Caco-2 (cell line): ENCODE measurements around the gene EFCAB9. TPM values are rescaled to one million over a fixed set of nuclear protein-coding genes. Genes with fewer than 3 reads are reported as not detected.

Experiments
- BruUV-seq: library from RNA; stranded (reverse); fragments of 400-500 nt; replicated peaks from 2 replicates; lab custom pipeline; 2021; lab: Mats Ljungman, UMichigan
- CTCF ChIA-PET: fragments of 300-600 bp; sonication (Branson Sonifier 250); formaldehyde crosslinking; loops from one replicate; lab custom pipeline; 2022; ENCODE audit warnings: antibody characterized with exemption; lab: Charles Lee
- POLR2A ChIA-PET: fragments of 300-600 bp; sonication (Branson Sonifier 250); formaldehyde crosslinking; loops from one replicate; lab custom pipeline; 2022; ENCODE audit warnings: antibody characterized with exemption; lab: Charles Lee
- DNase-seq, 2 experiments: peaks; one replicate each; pipeline versions ENCODE4 v3.0.0 to v3.0.0-alpha.2; 2020 to 2022
- H3K27me3 ChIP-seq: replicated peaks from 2 replicates; pipeline ENCODE4 v1.6.0; 2011; ENCODE audit warnings: low read length; ENCODE audit not compliant: control insufficient read depth, insufficient read depth
- H3K36me3 ChIP-seq: 2 replicates; pipeline ENCODE4 v1.5.1; 2011; ENCODE audit warnings: low read length; ENCODE audit not compliant: control insufficient read depth, insufficient read depth
- H3K4me1 ChIP-seq: fragments of 250-450 bp; sonication (Bioruptor Pico); 2 replicates; pipeline ENCODE4 v1.5.1; 2020; ENCODE audit warnings: mild to moderate bottlenecking
- H3K4me3 ChIP-seq: 2 replicates; pipeline ENCODE4 v1.5.1; 2011; ENCODE audit warnings: low read depth, mild to moderate bottlenecking, control low read depth, low read length
- H3K9me3 ChIP-seq: fragments of 250-450 bp; sonication (Bioruptor Pico); 2 replicates; pipeline ENCODE4 v1.5.1; 2020; ENCODE audit warnings: mild to moderate bottlenecking, moderate library complexity
- H3K27ac Mint-ChIP-seq: one replicate; pipeline ENCODE4 v1.8.0; 2022; ENCODE audit warnings: mixed read lengths; ENCODE audit not compliant: unreplicated experiment
- H3K27me3 Mint-ChIP-seq: one replicate; pipeline ENCODE4 v1.8.0; 2022; ENCODE audit warnings: mixed read lengths; ENCODE audit not compliant: insufficient read depth, unreplicated experiment
- H3K36me3 Mint-ChIP-seq: one replicate; pipeline ENCODE4 v1.8.0; 2022; ENCODE audit warnings: mild to moderate bottlenecking, mixed read lengths; ENCODE audit not compliant: insufficient read depth, unreplicated experiment
- H3K4me1 Mint-ChIP-seq: one replicate; pipeline ENCODE4 v1.8.0; 2022; ENCODE audit warnings: low read depth, mixed read lengths; ENCODE audit not compliant: unreplicated experiment
- H3K4me3 Mint-ChIP-seq: one replicate; pipeline ENCODE4 v1.8.0; 2022; ENCODE audit warnings: mild to moderate bottlenecking, moderate library complexity, mixed read lengths; ENCODE audit not compliant: unreplicated experiment
- H3K9me3 Mint-ChIP-seq: one replicate; pipeline ENCODE4 v1.8.0; 2022; ENCODE audit warnings: mixed read lengths; ENCODE audit not compliant: unreplicated experiment
- CTCF ChIP-seq, 2 experiments: fragments of 200-600 bp in 1 of 2; IDR thresholded peaks; 1 replicate in 1 of 2; 2 replicates in 1 of 2; pipeline versions ENCODE4 v1.5.1 to v1.8.0; 2011 to 2022; ENCODE audit warnings: antibody characterized with exemption in 1 of 2, control low read depth in 1 of 2, inconsistent platforms in 1 of 2, low read depth in 1 of 2, low read length in 1 of 2, mild to moderate bottlenecking in 1 of 2, moderate library complexity in 1 of 2; ENCODE audit not compliant: insufficient read depth in 1 of 2, severe bottlenecking in 1 of 2, unreplicated experiment in 1 of 2
- intact Hi-C: fragments of 100-400 bp; cut with micrococcal nuclease; formaldehyde crosslinking; loops from one replicate; pipeline ENCODE4 v1.10.0; 2022; ENCODE audit not compliant: unreplicated experiment
- total RNA-seq: library from RNA; stranded (reverse); gene quantifications from 2 replicates; pipeline ENCODE4 v1.2.3, GENCODE V29; 2022

The EFCAB9 gene
- total RNA-seq, 1 experiment from 2014 or later = not detected

DNA sequence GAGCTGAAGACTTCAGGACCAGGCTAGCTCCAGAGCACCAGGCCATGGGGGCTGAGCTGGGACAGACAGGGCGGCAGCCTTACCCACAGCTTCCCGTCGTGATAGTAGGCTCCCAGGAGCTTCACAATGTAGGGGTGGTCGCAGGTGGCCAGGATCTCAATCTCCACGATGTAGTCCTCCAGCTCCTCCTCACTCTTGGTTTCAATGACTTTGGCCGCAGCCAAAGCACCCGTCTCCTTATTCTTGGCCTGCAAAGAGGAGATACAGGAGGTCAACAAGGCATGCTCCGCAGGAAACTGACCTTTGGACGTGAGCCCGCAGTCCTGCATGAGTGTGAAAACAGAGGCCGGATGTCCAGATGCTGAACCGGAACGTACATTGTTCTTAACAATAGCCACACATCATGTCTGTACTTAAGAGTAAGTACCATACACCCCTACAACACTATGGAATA lies 37.4 kb upstream of the EFCAB9 start:
- BruUV-seq = no TSS peak
- Histone ChIP-seq H3K36me3 (no peaks in the 10 kb centered on the region), H3K9me3 (no peaks in the 10 kb centered on the region), H3K4me3 (no peak overlapping the region), H3K4me1 (peaks cover 10% of the 10 kb centered on the region; the same call in 1 of the 2 replicates), H3K27me3 (no peaks in the 10 kb centered on the region)
- intact Hi-C loops = no loop called here
- CTCF ChIA-PET = interaction anchor here (0.7 kb wide), 1 partner anchor 300 kb away, joined by 3 read pairs; no protein-coding TSS in a partner anchor
- no peak for DNase-seq
- no peak for TF ChIP-seq CTCF (IDR thresholded peaks at IDR 0.05; ENCODE audit: insufficient read depth in 1 of 2, low read depth in 1 of 2, low read length in 1 of 2, severe bottlenecking in 1 of 2, unreplicated experiment in 1 of 2)
- Mint-ChIP-seq H3K27me3 (no peaks in the 10 kb centered on the region), H3K36me3 (peaks cover 7% of the 10 kb centered on the region), H3K9me3 (no peaks in the 10 kb centered on the region), H3K27ac (peak overlapping the region; percentile 45), H3K4me3 (no peak overlapping the region), H3K4me1 (peaks cover 8% of the 10 kb centered on the region)
- POLR2A ChIA-PET = interaction anchor here (0.5 kb wide), 1 partner anchor 150 kb away, joined by 4 read pairs; the partner anchor contains the start of gene FBXW11

GRCh38 chr5:172159016-172159415 lies 35.0 kb upstream of the EFCAB9 start:
- Mint-ChIP-seq H3K36me3 (peaks cover 7% of the 10 kb centered on the region), H3K4me3 (no peak overlapping the region), H3K27me3 (no peaks in the 10 kb centered on the region), H3K4me1 (peaks cover 14% of the 10 kb centered on the region), H3K27ac (no peak overlapping the region), H3K9me3 (no peaks in the 10 kb centered on the region)
- no peak for TF ChIP-seq CTCF (IDR thresholded peaks at IDR 0.05; ENCODE audit: insufficient read depth in 1 of 2, low read depth in 1 of 2, low read length in 1 of 2, severe bottlenecking in 1 of 2, unreplicated experiment in 1 of 2)
- POLR2A ChIA-PET = interaction anchor here (0.6 kb wide), 1 partner anchor 25 kb away, joined by 3 read pairs; no protein-coding TSS in a partner anchor
- Histone ChIP-seq H3K4me1 (peaks cover 10% of the 10 kb centered on the region; the same call in 1 of the 2 replicates), H3K27me3 (no peaks in the 10 kb centered on the region), H3K9me3 (no peaks in the 10 kb centered on the region), H3K36me3 (no peaks in the 10 kb centered on the region), H3K4me3 (no peak overlapping the region)
- no peak for DNase-seq
- CTCF ChIA-PET = no interaction called here
- no TSS peak for BruUV-seq
- intact Hi-C loops = no loop called here

- BruUV-seq = no TSS peak
- ChIA-PET CTCF (interaction anchor here (0.7 kb wide), 1 partner anchor 200 kb away, joined by 5 read pairs; no protein-coding TSS in a partner anchor), POLR2A (no interaction called here)
- H3K4me1 ChIP-seq = peaks cover 10% of the 10 kb centered on the region; the same call in 1 of the 2 replicates
- H3K27me3 ChIP-seq = no peaks in the 10 kb centered on the region
- Mint-ChIP-seq H3K27me3 (no peaks in the 10 kb centered on the region), H3K4me3 (no peak overlapping the region), H3K27ac (no peak overlapping the region), H3K9me3 (no peaks in the 10 kb centered on the region), H3K4me1 (peaks cover 14% of the 10 kb centered on the region), H3K36me3 (peaks cover 7% of the 10 kb centered on the region)
- H3K36me3 ChIP-seq = no peaks in the 10 kb centered on the region
- no peak for TF ChIP-seq CTCF (IDR thresholded peaks at IDR 0.05; ENCODE audit: insufficient read depth in 1 of 2, low read depth in 1 of 2, low read length in 1 of 2, severe bottlenecking in 1 of 2, unreplicated experiment in 1 of 2)
- intact Hi-C loops = no loop called here
- H3K9me3 ChIP-seq = no peaks in the 10 kb centered on the region
- DNase-seq = no peak
- H3K4me3 ChIP-seq = no peak overlapping the region
Observed at GRCh38 chr5:172160506-172160905, 33.5 kb upstream of the EFCAB9 start.
